ENCODE results near the gene FMN1.

Gene FMN1

GRCh38 chr15:32877252-32878019, 317.1 kb downstream of the FMN1 start:
- no peak for DNase-seq

GRCh38 chr15:32873284-32874114, 321.0 kb downstream of the FMN1 start:
- DNase-seq = no peak

- DNase-seq = no peak
Measured at GRCh38 chr15:32872621-32873283, 321.8 kb downstream of the FMN1 start.

GRCh38 chr15:32871883-32872282, 322.6 kb downstream of the FMN1 start:
- DNase-seq = no peak

- no peak for DNase-seq
Measured at GRCh38 chr15:32870240-32871033, 324.1 kb downstream of the FMN1 start.

GRCh38 chr15:32869776-32870175, 324.7 kb downstream of the FMN1 start:
- DNase-seq = no peak

- DNase-seq = no peak
Measured at GRCh38 chr15:32867313-32867626, 327.2 kb downstream of the FMN1 start.

GRCh38 chr15:32866454-32867312, 327.8 kb downstream of the FMN1 start:
- peak; percentile 4 for DNase-seq

- no peak for DNase-seq
Measured at GRCh38 chr15:32864841-32865240, 329.7 kb downstream of the FMN1 start.

GRCh38 chr15:32864051-32864450, 330.5 kb downstream of the FMN1 start:
- no peak for DNase-seq

- no peak for DNase-seq
Measured at GRCh38 chr15:32861761-32862160, 332.8 kb downstream of the FMN1 start.

- DNase-seq = no peak
Measured at GRCh38 chr15:32861174-32861573, 333.3 kb downstream of the FMN1 start.

GRCh38 chr15:32859996-32860395, 334.5 kb downstream of the FMN1 start:
- DNase-seq = no peak

GRCh38 chr15:32859251-32859650, 335.3 kb downstream of the FMN1 start:
- no peak for DNase-seq

GRCh38 chr15:32857732-32858131, 336.8 kb downstream of the FMN1 start:
- DNase-seq = no peak

GRCh38 chr15:32856753-32857152, 337.8 kb downstream of the FMN1 start:
- DNase-seq = no peak

- no peak for DNase-seq
Measured at GRCh38 chr15:32855942-32856341, 338.6 kb downstream of the FMN1 start.

- no peak for DNase-seq
Measured at GRCh38 chr15:32853592-32853991, 340.9 kb downstream of the FMN1 start.

GRCh38 chr15:32852771-32853170, 341.7 kb downstream of the FMN1 start:
- DNase-seq = no peak

- no peak for DNase-seq
Measured at GRCh38 chr15:32852017-32852416, 342.5 kb downstream of the FMN1 start.

GRCh38 chr15:32851572-32851971, 342.9 kb downstream of the FMN1 start:
- DNase-seq = no peak

Data from CD4-positive, alpha-beta T cell treated with Interleukin-12 subunit alpha and Interleukin-12 subunit beta, for 1 hour (primary cell).